Epithelial cell of esophagus (primary cell): ENCODE measurements around the gene KCNE4.
A peak's percentile ranks its signal among the peaks of the same experiment; 100 is the strongest.

Experiments
- DNase-seq: peaks from one replicate; pipeline ENCODE4 v3.0.0; 2010; ENCODE audit warnings: low read depth
- H3K4me3 ChIP-seq: 2 replicates; pipeline ENCODE4 v1.5.1; 2011; ENCODE audit warnings: mild to moderate bottlenecking, low read length, control low read depth
- TF ChIP-seq, protein P1 (sequence below): IDR thresholded peaks from 2 replicates; pipeline ENCODE4 v1.5.1; 2011; ENCODE audit warnings: low read depth, mild to moderate bottlenecking, low read length, control low read depth, inconsistent platforms; ENCODE audit not compliant: insufficient read depth; ENCODE audit errors: missing control alignments

The KCNE4 gene

DNA sequence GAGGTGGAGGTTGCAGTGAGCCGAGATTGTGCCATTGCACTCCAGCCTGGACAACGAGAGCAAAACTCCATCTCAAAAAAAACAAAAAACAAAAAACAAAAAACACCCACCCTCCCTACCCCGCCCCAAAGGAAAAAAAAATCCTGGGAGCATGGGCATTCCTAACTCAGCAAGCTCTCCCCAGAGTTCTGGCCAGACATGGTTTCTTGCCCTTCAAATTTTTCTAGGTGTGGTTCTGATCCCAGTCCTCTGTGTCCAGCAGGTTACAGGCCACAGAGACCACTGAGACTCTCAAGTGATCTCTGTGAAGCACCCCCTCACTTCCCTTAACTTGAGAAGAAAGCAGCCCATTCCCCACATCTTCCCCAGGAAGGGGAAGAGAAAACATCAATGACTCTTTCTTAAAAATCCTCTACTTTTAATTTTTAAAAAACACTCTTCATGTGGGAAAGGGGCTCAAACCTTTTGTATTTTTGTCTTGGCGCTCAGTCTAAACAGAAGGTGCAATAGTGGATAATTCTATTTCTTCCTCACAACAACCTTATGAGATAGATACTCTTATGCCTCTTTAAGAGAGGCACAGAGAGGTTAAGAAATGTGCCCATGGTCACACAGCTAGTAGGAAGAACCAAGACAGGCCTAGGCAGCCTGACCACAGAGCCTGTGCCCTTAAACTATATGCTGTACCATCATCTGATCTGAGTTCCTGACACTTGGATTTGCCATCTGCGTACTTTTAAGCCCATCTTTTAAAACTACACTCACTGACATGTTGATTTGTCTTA lies 6.9 kb upstream of the KCNE4 start:
- TF ChIP-seq, protein P1, sequence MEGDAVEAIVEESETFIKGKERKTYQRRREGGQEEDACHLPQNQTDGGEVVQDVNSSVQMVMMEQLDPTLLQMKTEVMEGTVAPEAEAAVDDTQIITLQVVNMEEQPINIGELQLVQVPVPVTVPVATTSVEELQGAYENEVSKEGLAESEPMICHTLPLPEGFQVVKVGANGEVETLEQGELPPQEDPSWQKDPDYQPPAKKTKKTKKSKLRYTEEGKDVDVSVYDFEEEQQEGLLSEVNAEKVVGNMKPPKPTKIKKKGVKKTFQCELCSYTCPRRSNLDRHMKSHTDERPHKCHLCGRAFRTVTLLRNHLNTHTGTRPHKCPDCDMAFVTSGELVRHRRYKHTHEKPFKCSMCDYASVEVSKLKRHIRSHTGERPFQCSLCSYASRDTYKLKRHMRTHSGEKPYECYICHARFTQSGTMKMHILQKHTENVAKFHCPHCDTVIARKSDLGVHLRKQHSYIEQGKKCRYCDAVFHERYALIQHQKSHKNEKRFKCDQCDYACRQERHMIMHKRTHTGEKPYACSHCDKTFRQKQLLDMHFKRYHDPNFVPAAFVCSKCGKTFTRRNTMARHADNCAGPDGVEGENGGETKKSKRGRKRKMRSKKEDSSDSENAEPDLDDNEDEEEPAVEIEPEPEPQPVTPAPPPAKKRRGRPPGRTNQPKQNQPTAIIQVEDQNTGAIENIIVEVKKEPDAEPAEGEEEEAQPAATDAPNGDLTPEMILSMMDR, result no peak
- no peak for DNase-seq
- H3K4me3 ChIP-seq, result no peak overlapping the region

DNA sequence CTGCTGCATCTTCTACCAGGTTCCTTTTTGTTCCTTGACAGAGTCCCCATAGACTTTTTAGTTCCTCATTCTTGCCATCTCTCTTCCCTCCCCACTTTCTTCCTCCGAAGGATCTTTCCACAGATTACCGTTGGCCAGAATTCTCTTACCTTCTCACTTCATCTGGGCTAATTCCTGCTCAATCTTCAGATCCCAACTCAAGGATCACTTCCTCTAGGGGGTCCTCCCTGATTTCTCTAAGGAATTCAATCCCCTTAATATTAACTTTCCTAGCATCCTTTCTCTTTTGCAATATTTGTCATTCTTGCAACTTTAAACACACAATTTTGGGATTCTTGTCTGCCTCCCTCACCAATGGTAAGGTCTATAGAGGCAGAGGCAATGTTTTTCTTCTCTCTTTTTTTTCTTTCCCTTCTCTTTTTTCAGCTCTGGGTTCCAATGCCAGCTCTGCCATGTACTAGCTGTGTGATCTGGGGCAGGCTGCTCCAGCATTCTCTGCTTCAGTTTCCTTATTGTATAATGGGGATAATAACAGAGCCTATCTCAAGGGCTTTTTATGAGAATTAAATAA lies 5.4 kb upstream of the KCNE4 start:
- no peak overlapping the region for H3K4me3 ChIP-seq
- no peak for DNase-seq
- TF ChIP-seq, protein P1, result no peak

DNA sequence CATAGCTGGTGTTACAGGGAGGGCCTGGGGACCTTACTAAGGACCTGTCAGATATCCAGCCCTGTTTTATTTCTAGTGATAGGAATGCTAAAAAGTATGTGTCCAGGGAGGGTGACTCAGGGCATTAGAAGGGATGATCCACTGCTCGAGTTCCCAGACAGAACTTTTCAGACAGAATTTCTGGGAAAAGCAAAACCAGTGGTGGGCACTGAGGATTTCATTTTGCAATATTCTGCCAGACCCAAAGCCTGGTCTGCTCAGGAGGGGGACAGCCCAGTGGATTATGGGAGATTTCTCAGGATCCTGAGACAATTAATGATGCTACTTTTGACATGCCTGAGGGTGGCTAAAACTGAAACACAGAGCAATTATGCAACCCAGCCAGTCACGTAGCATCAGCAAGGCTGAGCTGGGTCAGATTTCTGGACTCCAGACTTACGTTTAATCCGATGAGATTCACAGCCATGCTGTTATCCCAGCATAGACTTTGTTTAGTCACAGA lies 4.7 kb upstream of the KCNE4 start:
- no peak overlapping the region for H3K4me3 ChIP-seq
- peak; percentile 35 for DNase-seq
- TF ChIP-seq, protein P1, result no peak

DNA sequence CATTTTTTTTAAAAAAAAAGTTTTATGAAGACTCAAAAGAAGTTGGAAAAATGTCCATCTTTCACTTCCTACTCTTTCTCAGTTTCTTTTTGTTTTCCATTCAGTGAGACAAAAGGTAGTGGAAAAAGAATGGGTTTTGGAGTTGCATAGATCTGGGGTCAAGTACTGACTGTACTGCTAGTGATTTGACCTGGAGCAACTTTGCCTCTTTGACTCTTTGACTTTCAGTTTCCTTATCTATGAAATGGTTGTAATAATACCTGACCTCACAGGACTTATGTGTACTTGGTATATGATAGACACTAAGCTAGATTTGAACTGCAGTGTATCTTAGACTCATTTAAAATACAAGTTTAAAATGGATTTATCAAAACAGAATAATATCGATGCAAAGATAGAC lies 3.5 kb upstream of the KCNE4 start:
- TF ChIP-seq, protein P1, result no peak
- no peak for DNase-seq
- H3K4me3 ChIP-seq, result no peak overlapping the region

DNA sequence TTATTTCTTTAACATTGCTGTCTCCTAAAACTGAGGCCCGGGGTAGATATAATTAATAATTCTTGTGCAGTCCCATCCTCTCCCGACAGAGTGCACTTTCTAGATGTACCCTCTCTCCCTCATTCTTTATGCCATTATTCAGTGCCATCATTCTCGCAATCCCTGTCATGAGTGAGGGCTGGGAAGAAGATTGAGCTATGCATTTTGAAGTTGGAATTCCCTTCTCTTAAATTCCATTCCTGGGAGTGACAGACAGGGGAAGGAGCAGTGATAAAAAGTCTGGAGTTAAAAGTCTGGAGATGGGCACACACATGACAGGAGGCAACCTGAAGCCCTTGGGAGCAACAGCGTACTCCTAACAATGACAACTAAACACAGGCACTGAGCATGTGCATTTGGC lies 2.6 kb upstream of the KCNE4 start:
- TF ChIP-seq, protein P1, result no peak
- DNase-seq, result no peak
- H3K4me3 ChIP-seq, result no peak overlapping the region

DNA sequence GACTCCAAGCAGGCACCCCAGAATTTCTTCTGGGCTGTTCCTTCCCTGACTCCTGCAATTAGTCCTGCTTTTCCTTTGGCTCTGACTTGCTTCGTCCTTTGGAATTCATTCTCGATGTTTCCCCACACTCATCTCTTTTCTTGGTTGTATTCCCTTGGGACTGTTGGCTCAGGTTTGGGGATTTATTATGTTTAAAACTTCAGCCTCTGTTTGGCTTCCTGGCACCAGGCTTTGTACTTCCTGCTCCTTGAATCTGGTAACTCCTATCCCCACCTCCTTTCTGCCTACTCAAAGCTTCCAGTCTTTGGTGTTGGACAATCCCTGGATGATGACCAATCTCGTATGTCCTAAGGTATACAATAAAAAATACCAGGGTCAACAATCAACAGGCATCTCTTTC lies 1.8 kb upstream of the KCNE4 start:
- no peak for DNase-seq
- no peak overlapping the region for H3K4me3 ChIP-seq
- TF ChIP-seq, protein P1, result no peak
